HG03108 (cell line): ENCODE results near the gene TOPORS.
"Not testable (repeated sequence)": the region's sequence is repeated elsewhere in the genome, so short reads cannot be mapped to it uniquely, and the experiment has no call there.

Source experiments
- ATAC-seq: cut with Tn5 transposase; IDR thresholded peaks from one replicate; pipeline ENCODE4 v1.9.1; 2021; ENCODE audit warnings: moderate library complexity; ENCODE audit not compliant: unreplicated experiment

TOPORS gene

GRCh38 chr9:32566770-32567169 is 14.4 kb upstream of the TOPORS start:
- no peak for ATAC-seq

GRCh38 chr9:32565967-32566366 is 13.6 kb upstream of the TOPORS start:
- ATAC-seq = no peak

- ATAC-seq = no peak
Measured at GRCh38 chr9:32558408-32558934, 6.1 kb upstream of the TOPORS start.

GRCh38 chr9:32554591-32554990 is 2.2 kb upstream of the TOPORS start:
- no peak for ATAC-seq

GRCh38 chr9:32554107-32554506 is 1.7 kb upstream of the TOPORS start:
- ATAC-seq = no peak

GRCh38 chr9:32551276-32552051 is 922 bp downstream of the TOPORS start:
- ATAC-seq = peak; percentile 6

GRCh38 chr9:32550562-32551275 is 1.7 kb downstream of the TOPORS start:
- ATAC-seq = peak; percentile 54

GRCh38 chr9:32550150-32550561 is 2.2 kb downstream of the TOPORS start:
- no peak for ATAC-seq

GRCh38 chr9:32548213-32548612 is 4.2 kb downstream of the TOPORS start:
- not testable (repeated sequence) for ATAC-seq

- ATAC-seq = no peak
Measured at GRCh38 chr9:32545884-32546283, 6.5 kb downstream of the TOPORS start.

- ATAC-seq = no peak
Measured at GRCh38 chr9:32543047-32543446, 9.3 kb downstream of the TOPORS start.

- ATAC-seq = no peak
Measured at GRCh38 chr9:32533816-32534215, 18.6 kb downstream of the TOPORS start.

- ATAC-seq = no peak
Measured at GRCh38 chr9:32533336-32533735, 19.1 kb downstream of the TOPORS start.

GRCh38 chr9:32526707-32527048 is 25.7 kb downstream of the TOPORS start:
- no peak for ATAC-seq

- peak; percentile 74 for ATAC-seq
Measured at GRCh38 chr9:32526041-32526706, 26.2 kb downstream of the TOPORS start, which contains the start of gene RIGI. Gene RIGI (minus strand): TSS chr9:32526196. CDS start chr9:32526166, 30 bp downstream.

GRCh38 chr9:32525709-32526030 is 26.7 kb downstream of the TOPORS start:
- no peak for ATAC-seq

GRCh38 chr9:32524892-32525708 is 27.3 kb downstream of the TOPORS start:
- no peak for ATAC-seq

GRCh38 chr9:32524558-32524891 is 27.9 kb downstream of the TOPORS start:
- not testable (repeated sequence) for ATAC-seq

- no peak for ATAC-seq
Measured at GRCh38 chr9:32523910-32524309, 28.5 kb downstream of the TOPORS start.

GRCh38 chr9:32518276-32518675 is 34.1 kb downstream of the TOPORS start:
- no peak for ATAC-seq

- ATAC-seq = no peak
Measured at GRCh38 chr9:32516241-32516640, 36.1 kb downstream of the TOPORS start.
